Hematopoietic multipotent progenitor cell treated with erythropoietin and hydrocortisone succinate and interleukin-3 and kit ligand, for 17 days (in vitro differentiated cells): ENCODE results near the gene ZNF583.

ENCODE experiments used
- DNase-seq: peaks from one replicate; pipeline ENCODE4 v3.0.0-alpha.2; 2015; ENCODE audit warnings: low spot score

The ZNF583 gene

DNA sequence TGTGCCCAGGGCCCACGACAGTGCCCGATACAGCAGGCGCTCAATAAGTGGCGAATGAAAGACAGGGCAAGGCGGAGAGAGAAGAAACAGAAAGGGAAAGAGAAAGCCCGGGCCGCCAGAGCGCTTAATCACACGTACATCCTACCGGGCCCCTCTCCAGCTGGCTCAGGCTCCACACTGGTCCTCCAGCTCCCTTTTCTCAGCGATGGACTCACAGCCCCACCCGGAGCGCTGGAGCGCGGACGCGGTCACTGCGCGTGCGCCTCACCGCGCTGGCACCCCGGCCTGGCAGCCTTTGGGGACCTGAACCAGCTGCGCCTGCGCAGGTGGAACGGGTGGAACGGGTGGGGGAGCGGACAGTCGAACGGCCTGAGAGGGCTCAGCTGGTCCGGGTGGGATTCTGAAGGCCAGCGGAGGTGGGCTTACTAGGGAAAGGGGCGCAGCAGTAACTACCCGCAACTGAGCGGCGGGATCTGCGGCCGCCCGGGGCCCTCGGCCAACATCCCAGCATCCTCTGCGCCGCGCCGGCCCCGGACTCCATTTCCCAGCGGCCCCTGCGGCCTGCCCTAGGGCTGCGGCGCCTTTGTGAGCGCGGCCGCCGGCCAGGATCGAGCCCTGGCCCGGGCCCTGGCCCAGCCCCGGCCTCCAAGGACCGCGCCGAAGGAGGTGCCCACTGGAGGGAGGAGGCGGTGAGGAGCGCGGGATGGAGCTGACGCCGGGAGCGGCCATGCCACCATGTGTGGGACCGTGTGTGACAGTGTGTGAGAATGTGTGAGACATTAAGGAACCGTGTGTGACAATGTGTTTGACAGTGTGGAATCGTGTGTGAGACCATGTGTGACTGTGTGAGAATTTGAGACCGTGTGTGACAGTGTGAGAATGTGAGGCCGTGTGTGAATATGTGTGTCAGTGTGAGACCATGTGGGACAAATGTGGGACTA, at the start of gene ZNF583:
Gene ZNF583 (plus strand): TSS at position 569 of the 941 bp plus-strand sequence. CDS start 2,783 bp downstream, outside the sequence.
- peak; percentile 91 for DNase-seq

DNA sequence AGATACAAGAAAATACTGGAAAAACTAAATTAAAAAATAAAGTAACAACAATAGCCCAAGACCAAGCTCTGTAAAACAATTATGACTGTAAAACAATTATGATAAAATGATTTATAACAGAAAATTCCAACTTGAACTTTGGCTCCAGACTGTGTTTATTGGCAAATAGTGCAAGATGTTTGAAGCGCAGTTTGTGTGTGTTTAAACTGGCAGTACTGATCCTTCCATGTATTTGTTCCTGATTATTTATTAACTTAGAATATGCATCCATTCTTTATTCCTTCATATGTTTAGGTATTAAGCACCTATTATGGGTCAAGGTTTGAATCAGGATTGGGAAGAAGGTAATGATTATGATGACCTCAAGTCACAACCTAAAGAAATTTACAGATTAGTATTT, 48.6 kb upstream of the ZNF583 start:
- DNase-seq: no peak

DNA sequence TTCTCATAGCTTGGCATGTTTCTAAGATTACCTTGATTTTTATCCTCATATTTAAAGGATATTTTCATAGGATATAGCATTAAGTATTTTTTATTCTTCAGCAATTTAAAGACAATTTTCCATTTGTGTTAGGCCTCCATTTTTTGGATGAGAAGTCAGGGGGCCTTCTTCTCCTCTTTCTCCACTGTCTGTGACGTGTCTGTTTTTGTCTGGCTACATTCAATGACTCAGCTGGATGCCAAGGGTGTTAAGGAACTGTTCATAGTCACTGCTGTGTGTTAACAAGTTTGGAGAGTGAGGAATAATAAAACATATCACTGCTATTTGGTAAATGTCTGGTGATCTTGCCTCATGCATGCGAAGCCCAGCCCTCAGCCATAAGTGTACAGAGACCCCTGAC, 47.2 kb upstream of the ZNF583 start:
- DNase-seq: no peak

DNA sequence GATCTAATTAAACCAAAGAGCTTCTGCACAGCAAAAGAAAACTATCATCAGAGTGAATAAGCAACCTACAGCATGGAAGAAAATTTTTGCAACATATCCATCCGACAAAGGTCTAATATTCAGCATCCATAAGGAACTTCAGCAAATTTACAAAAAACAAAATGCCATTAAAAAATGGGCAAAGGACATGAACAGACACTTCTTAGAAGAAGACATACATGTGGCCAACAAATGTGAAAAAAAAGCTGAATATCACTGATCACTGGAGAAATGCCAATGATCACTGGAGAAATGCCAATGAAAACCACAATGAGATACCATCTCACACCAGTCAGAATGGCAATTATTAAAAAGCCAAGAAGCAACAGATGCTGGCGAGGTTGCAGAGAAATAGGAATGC, 43.3 kb upstream of the ZNF583 start:
- no peak for DNase-seq

DNA sequence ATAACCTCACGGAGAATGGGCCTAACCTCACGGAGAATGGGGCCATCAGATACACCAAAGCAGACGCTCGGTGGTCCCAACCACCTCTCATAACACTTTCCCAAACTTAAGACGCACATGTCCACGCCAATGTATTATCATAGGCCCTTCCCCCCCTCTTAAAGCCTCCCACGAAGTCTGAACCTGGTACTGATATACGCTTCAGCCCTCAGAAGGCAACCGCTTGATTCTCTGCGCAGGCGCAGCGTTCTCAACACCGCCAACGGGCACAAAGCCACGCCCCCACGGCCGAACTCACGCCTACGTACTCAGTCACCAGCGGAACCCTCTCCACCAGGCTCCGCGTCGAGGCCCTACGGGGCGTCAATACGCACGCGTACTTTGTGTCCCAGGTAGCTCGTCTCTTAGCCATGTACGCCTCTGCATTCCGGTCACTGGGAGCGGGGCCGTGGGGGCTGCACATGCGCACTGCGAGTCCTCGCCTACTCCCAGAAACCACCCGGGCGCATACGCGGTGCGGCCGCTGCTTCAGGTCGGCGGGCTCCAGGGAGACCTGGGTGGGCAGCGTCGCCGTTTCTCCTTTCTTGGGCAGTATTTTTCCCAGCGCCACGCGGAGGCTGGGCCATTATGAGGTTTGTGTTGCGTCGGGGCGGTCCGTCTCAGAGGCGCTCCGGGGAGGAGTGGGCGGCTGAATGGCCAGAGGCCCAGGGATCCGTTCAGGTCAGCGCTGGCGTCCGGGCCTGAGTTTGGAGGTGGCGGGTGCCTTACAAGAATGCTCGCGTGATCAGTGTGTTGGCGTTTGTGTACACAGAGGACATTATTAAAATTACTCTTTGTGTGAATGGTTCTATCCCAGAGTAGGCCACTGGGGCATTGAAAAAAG, 36.1 kb upstream of the ZNF583 start:
- DNase-seq: peak; percentile 62

GRCh38 chr19:56369886-56370676, 34.1 kb upstream of the ZNF583 start:
- no peak for DNase-seq

DNA sequence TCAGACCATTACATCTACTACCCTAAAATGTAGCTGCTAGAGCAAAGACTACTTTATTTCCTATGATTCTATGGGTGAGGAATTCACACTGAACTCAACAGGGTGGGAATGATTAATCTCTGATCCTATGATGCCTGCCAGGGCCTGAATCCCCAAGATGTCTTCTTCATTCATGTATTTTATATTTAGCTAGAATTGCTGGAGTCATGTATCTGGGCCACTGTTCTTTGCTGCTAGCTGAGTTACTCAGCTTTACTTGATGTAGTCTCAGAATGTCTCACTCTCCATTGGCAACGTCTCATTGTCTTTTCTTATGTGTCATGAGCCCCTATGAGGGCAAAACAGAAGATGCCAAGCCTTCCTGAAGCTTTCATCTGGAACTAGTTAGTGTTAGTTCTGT, 31.9 kb upstream of the ZNF583 start:
- DNase-seq: no peak

DNA sequence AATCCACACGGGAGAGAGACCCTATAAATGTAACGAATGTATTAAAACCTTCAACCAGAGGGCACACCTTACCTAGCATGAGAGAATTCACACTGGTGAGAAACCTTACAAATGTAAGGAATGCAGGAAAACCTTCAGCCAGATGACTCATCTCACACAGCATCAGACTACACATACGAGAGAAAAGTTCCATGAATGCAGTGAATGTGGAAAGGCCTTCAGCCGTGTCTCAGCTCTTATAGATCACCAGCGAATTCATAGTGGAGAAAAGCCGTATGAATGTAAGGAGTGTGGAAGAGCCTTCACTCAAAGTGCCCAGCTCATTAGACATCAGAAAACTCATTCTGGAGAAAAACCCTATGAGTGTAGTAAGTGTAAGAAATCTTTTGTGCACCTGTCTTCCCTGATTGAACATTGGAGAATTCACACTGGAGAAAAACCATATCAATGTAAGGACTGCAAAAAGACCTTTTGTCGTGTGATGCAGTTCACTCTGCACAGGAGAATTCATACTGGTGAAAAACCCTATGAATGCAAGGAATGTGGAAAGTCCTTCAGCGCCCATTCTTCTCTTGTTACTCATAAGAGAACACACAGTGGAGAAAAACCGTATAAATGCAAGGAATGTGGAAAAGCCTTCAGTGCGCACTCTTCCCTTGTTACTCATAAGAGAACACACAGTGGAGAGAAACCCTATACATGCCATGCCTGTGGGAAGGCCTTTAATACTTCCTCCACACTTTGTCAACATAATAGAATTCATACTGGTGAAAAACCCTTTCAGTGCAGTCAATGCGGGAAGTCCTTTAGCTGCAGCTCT, 26.8 kb upstream of the ZNF583 start:
- DNase-seq: no peak

DNA sequence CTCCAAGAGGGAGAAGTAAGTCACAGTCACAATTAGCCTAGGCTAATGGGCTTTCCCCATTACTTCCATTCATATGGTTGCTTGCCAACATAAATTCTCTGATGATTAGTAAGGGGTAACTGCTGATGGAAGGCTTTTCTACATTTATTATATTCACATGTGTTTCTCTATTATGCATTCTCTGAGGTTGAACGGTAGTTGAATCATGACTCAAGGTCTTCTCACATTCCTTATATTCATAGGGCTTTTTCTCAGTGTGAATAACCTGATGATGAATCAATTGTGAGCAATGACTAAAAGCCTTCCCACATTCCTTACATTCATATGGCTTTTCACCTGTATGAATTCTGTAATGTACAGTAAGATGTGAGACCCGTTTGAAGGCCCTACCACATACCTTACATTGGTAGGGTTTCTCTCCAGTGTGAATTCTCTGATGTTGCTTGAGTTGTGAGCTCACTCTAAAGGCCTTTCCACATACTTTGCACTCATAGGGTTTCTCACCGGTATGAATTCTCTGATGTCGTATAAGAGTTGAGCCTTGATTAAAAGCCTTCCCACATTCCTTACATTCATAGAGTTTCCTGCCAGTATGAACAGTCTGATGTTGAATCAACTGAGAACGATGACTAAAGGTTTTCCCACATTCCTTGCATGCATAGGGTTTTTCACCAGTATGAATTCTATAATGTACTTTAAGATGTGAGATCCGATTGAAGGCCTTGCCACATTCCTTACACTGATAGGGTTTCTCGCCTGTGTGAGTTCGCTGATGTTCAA, 20.1 kb upstream of the ZNF583 start:
- DNase-seq: no peak

DNA sequence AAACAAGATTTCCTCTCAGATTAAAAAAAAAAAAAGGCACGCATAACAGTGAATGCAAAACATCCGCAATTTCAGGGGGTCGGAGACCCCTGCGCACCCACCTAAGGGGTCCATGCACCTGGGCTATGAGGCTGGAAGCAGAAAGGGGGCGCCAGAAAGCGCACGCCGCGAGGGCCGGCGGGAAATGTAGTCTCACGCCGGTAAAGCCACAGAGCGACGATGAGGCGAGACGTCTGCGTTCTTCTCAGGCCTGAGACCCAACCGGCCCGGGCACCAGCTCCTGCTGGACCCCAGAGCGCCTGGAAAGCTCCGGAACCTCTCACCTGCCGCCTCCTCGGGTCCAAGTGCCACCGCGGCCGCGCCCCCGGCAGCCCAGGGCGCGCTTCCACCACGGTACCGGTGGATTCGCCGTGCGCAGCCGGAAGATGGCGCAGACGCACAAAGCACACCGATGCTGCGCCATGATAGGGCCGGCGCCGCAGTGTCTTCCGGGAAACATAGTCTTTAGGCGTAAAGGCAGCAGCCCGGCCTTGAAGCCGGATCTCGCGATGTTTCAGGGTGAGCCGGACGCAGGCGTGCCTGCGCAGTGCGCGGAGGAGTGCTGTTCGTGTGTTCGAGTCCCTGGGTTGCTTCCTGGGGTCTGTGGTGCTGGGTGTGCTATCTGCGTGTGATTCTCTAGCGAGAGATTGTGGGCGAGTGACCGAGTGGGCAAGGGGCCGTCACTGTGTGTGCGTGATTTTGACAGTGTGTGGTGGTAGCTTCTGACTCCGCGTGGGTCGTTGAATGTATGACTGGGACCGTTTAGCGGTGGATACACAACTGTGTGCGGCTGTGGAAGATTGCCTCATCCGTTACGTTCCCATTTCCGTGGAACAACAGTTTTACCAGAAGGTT, 10.8 kb upstream of the ZNF583 start, which contains the start of gene ZNF582:
Gene ZNF582 (minus strand): TSS at position 416 of the 894 bp plus-strand sequence. CDS start 1,782 bp downstream, outside the sequence.
- peak; percentile 72 for DNase-seq

GRCh38 chr19:56398809-56399208, 5.3 kb upstream of the ZNF583 start:
- no peak for DNase-seq

DNA sequence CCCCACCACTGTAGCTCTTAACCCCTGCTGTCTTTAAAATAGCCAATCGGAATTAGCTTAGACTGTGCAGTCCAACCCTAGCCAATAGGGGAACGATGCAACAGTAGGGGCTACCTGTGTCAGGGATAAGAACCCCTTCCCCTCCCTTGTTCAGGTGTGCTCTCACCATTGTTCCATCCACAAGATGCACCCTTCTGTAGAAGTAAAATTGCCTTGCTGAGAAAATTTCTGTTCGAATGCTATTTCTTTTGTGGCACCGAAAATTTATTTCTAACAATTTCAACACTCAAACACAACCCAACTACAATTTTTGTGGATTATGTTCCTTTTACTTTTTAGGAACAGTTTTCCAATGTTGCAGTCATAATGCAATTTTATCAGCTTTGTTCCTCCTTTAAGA, 3.6 kb upstream of the ZNF583 start:
- no peak for DNase-seq

DNA sequence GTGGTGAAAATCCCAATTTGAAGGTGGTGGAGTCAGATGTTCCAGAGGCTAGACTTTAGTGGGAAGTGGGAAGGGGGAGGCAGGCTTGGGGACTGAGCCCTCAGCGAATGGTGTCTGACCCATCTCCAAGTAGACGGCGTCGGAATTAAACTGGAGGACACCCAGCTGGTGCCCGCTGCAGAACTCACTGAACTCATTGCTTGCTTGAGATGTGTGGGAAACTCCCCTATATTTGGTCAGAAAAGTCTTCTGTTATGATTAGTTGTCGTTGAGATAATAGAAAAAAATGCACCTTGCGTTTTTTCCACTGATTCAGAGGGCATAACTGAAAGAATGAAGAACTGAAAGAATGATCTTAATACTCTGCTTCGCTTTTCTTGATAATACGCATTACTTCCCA, 871 bp upstream of the ZNF583 start:
- DNase-seq: no peak

DNA sequence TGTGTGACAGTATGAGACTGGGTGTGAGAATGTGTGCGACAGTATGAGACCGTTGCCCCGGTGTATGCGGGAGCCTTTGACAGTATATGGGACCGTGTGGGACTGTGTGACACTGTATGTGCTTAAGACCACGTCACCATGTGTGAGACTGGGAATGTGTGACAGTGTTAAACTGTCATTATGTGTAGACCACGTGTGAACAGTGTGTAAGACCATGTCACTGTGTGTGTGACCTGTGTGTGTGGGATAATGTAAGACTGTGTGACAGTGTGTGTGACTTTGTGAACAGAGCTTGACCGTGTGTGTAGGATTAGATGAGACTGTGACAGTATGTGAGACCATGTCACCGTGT, 549 bp downstream of the ZNF583 start:
- no peak for DNase-seq

DNA sequence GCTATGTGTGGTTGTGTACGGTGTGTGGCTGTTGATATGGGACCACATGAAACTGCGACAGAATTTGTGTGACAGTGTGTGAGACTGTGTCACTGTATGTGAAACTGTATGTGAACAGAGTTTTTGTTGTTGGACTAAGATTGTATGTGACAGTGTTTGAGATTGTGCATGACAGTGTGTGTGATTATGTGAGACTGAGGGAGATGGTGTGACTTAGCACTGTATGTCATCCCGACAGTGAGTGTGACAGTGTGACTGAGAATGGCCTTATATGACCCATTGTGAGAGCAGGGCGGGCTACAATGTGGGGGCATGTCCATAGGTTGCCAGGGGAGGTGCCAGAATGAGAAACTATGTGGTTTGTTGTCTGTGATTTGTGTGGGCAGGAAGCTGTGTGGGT, 930 bp downstream of the ZNF583 start:
- no peak for DNase-seq

DNA sequence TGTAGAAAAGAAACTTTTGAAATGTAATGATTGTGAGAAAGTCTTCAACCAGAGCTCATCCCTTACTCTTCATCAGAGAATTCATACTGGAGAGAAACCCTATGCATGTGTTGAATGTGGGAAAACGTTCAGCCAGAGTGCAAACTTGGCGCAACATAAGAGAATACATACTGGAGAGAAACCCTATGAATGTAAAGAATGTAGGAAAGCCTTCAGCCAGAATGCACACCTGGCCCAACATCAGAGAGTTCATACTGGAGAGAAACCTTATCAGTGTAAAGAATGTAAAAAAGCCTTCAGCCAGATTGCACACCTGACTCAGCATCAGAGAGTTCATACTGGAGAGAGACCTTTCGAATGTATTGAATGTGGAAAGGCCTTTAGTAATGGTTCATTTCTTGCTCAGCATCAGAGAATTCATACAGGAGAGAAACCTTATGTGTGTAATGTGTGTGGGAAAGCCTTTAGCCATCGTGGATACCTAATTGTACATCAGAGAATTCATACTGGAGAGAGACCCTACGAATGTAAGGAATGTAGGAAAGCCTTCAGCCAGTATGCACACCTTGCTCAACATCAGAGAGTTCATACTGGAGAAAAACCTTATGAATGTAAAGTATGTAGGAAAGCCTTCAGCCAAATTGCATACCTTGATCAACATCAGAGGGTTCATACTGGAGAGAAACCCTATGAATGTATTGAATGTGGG, 19.3 kb downstream of the ZNF583 start:
- DNase-seq: no peak

DNA sequence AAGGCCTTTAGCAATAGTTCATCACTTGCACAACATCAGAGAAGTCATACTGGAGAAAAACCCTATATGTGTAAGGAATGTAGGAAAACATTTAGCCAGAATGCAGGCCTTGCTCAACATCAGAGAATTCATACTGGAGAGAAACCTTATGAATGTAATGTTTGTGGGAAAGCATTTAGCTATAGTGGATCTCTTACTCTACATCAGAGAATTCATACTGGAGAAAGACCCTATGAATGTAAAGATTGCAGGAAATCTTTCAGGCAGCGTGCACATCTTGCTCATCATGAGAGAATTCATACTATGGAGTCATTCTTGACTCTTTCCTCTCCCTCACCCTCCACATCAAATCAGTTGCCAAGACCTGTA, 19.8 kb downstream of the ZNF583 start:
- DNase-seq: no peak

DNA sequence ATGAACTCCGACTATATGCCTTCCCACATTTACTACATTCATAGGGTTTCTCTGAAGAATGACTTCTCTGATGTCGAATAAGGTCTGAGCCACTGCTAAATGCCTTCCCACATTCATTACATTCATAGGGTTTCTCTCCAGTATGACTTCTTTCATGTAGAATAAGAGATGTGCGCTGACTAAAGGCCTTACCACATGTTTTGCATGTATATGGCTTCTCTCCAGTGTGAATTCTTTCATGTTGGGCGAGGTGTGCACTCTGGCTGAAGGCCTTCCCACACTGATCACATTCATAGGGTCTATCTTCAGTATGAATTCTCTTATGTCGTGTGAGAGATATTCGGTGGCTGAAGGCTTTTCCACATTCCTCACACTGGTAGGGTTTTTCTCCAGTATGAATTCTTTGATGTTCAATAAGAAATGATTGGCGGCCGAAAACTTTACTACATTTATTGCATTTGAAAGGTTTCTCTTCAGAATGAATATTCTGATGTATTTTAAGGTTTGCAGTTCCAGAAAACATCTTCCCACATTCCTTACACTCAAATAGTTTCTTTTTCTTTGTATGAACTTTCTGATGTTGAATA, 37.2 kb downstream of the ZNF583 start:
- no peak for DNase-seq
